ENCODE data around the gene AHDC1. TPM values are rescaled to one million over a fixed set of nuclear protein-coding genes. Genes with fewer than 3 reads are reported as not detected.

The AHDC1 gene
- polyA plus RNA-seq, 1 experiment = 3.0 TPM

- Histone ChIP-seq H3K4me3 (ENCODE audit: low read depth, low read length) (no peak overlapping the region), H3K27me3 (ENCODE audit: control insufficient read depth, insufficient read depth, low read length) (peaks cover 44% of the 10 kb centered on the region), H3K27ac (ENCODE audit: low read depth, low read length) (no peak overlapping the region), H3K9me3 (ENCODE audit: control insufficient read depth, insufficient read depth, low read length) (no peaks in the 10 kb centered on the region; the same call in 1 of the 2 replicates)
- CTCF ChIA-PET = interaction anchor here (0.7 kb wide), 2 partner anchors 27 to 205 kb away, joined by 4 to 5 read pairs; no protein-coding TSS in a partner anchor
- no peak for DNase-seq (ENCODE audit: low read depth, low spot score)
- POLR2A ChIA-PET = interaction anchor here (0.7 kb wide), 1 partner anchor 259 kb away, joined by 4 read pairs; no protein-coding TSS in a partner anchor
- TF ChIP-seq CTCF (IDR thresholded peaks at IDR 0.05; ENCODE audit: low read depth, low read length) = no peak
Measured at GRCh38 chr1:27635396-27636142, 31.6 kb upstream of the AHDC1 start.

GRCh38 chr1:27634985-27635367 is 31.0 kb upstream of the AHDC1 start, which contains the start of gene FGR:
TSS of gene FGR (minus strand) at chr1:27635185. CDS start at chr1:27623916, 11,269 bp downstream.
- CTCF ChIA-PET = no interaction called here
- DNase-seq (ENCODE audit: low read depth, low spot score) = no peak
- Histone ChIP-seq H3K27ac (ENCODE audit: low read depth, low read length) (no peak within 1 kb of the TSS), H3K4me3 (ENCODE audit: low read depth, low read length) (peak within 1 kb of the TSS; percentile 35; the same call in 1 of the 2 replicates), H3K9me3 (ENCODE audit: control insufficient read depth, insufficient read depth, low read length) (no peaks in the 10 kb centered on the region; the same call in 1 of the 2 replicates), H3K27me3 (ENCODE audit: control insufficient read depth, insufficient read depth, low read length) (peaks cover 44% of the 10 kb centered on the region)
- POLR2A ChIA-PET = no interaction called here
- TF ChIP-seq CTCF (IDR thresholded peaks at IDR 0.05; ENCODE audit: low read depth, low read length) = no peak

GRCh38 chr1:27634177-27634984 is 30.4 kb upstream of the AHDC1 start:
- no peak for TF ChIP-seq CTCF (IDR thresholded peaks at IDR 0.05; ENCODE audit: low read depth, low read length)
- Histone ChIP-seq H3K27ac (ENCODE audit: low read depth, low read length) (no peak overlapping the region), H3K27me3 (ENCODE audit: control insufficient read depth, insufficient read depth, low read length) (peaks cover 44% of the 10 kb centered on the region), H3K4me3 (ENCODE audit: low read depth, low read length) (peak overlapping the region; percentile 35; the same call in 1 of the 2 replicates), H3K9me3 (ENCODE audit: control insufficient read depth, insufficient read depth, low read length) (no peaks in the 10 kb centered on the region; the same call in 1 of the 2 replicates)
- DNase-seq (ENCODE audit: low read depth, low spot score) = no peak
- CTCF ChIA-PET = no interaction called here
- POLR2A ChIA-PET = no interaction called here

GRCh38 chr1:27633640-27634176 is 29.8 kb upstream of the AHDC1 start:
- DNase-seq (ENCODE audit: low read depth, low spot score) = no peak
- CTCF ChIA-PET = no interaction called here
- peak overlapping the region; percentile 35; the same call in 1 of the 2 replicates for H3K4me3 ChIP-seq (ENCODE audit: low read depth, low read length)
- TF ChIP-seq CTCF (IDR thresholded peaks at IDR 0.05; ENCODE audit: low read depth, low read length) = no peak
- H3K27me3 ChIP-seq (ENCODE audit: control insufficient read depth, insufficient read depth, low read length) = peaks cover 46% of the 10 kb centered on the region
- H3K27ac ChIP-seq (ENCODE audit: low read depth, low read length) = no peak overlapping the region
- no peaks in the 10 kb centered on the region; the same call in 1 of the 2 replicates for H3K9me3 ChIP-seq (ENCODE audit: control insufficient read depth, insufficient read depth, low read length)
- POLR2A ChIA-PET = no interaction called here
